GM12878 (cell line): ENCODE measurements around the gene GCNT2. TPM values are rescaled to one million over a fixed set of nuclear protein-coding genes. Genes with fewer than 3 reads are reported as not detected.

ENCODE experiments used
- BHLHE40 ChIP-seq, 2 experiments: fragments of 450-650 bp in 1 of 2; IDR thresholded peaks; 2 replicates each; pipeline ENCODE4 v1.6.1; 2011 to 2017; ENCODE audit warnings: low read depth in 2 of 2, borderline replicate concordance in 1 of 2, improper control_type of control experiment in 1 of 2, low read length in 1 of 2, mild to moderate bottlenecking in 1 of 2
- CREB1 ChIP-seq: IDR thresholded peaks from 2 replicates; pipeline ENCODE4 v1.6.1; 2012; ENCODE audit warnings: low read depth, mild to moderate bottlenecking, inconsistent platforms
- EGR1 ChIP-seq, 2 experiments: IDR thresholded peaks; 1 replicate in 1 of 2; 2 replicates in 1 of 2; pipeline ENCODE4 v1.6.1; 2011 to 2012; ENCODE audit warnings: low read depth in 2 of 2, low read length in 2 of 2, borderline replicate concordance in 1 of 2, mild to moderate bottlenecking in 1 of 2, moderate library complexity in 1 of 2
- FOXM1 ChIP-seq: IDR thresholded peaks from 2 replicates; pipeline ENCODE4 v1.6.1; 2012; ENCODE audit warnings: low read depth, mild to moderate bottlenecking, inconsistent platforms, low read length, moderate library complexity
- KAT2A ChIP-seq: conservative IDR thresholded peaks from 2 replicates; pipeline ENCODE4 v1.6.1; 2011; ENCODE audit warnings: low read depth, low read length; ENCODE audit not compliant: control insufficient read depth
- LARP7 ChIP-seq: fragments of 450-650 bp; IDR thresholded peaks from 2 replicates; pipeline ENCODE4 v1.6.1; 2017; ENCODE audit warnings: mild to moderate bottlenecking
- PML ChIP-seq: IDR thresholded peaks from 2 replicates; pipeline ENCODE4 v1.6.1; 2012; ENCODE audit warnings: low read length, inconsistent platforms
- POLR2A ChIP-seq: IDR thresholded peaks from 2 replicates; pipeline ENCODE4 v1.6.1; 2011; ENCODE audit warnings: low read depth, mild to moderate bottlenecking, low read length
- RELA ChIP-seq: fragments of 450-650 bp; IDR thresholded peaks from 2 replicates; pipeline ENCODE4 v1.8.0; 2014; ENCODE audit warnings: borderline replicate concordance; ENCODE audit not compliant: partially characterized antibody
- SPI1 ChIP-seq: IDR thresholded peaks from 2 replicates; pipeline ENCODE4 v1.6.1; 2011; ENCODE audit warnings: low read depth, mild to moderate bottlenecking, low read length, moderate library complexity, borderline replicate concordance; ENCODE audit not compliant: insufficient read depth
- SRF ChIP-seq, 2 experiments: IDR thresholded peaks; 2 replicates each; pipeline ENCODE4 v1.6.1; 2011; ENCODE audit warnings: low read depth in 2 of 2, low read length in 2 of 2, mild to moderate bottlenecking in 1 of 2, moderate library complexity in 1 of 2
- SUZ12 ChIP-seq: fragments of 200-600 bp; sonication (generic); IDR thresholded peaks from one replicate; pipeline ENCODE4 v1.6.1; 2018; ENCODE audit warnings: antibody characterized with exemption, mild to moderate bottlenecking; ENCODE audit not compliant: unreplicated experiment
- TBL1XR1 ChIP-seq: IDR thresholded peaks from 2 replicates; pipeline ENCODE4 v1.6.1; 2012; ENCODE audit warnings: low read depth, low read length, improper control_type of control experiment
- YY1 ChIP-seq: IDR thresholded peaks from 2 replicates; pipeline ENCODE4 v1.6.1; 2011; ENCODE audit warnings: low read depth, mild to moderate bottlenecking, low read length
- ZNF217 ChIP-seq: fragments of 450-650 bp; IDR thresholded peaks from 2 replicates; pipeline ENCODE4 v1.6.1; 2017; ENCODE audit warnings: antibody characterized with exemption, mild to moderate bottlenecking
- ZSCAN29 ChIP-seq: fragments of 450-650 bp; IDR thresholded peaks from 2 replicates; pipeline ENCODE4 v1.6.1; 2017; ENCODE audit warnings: mild to moderate bottlenecking, moderate library complexity
- polyA plus RNA-seq, 11 experiments: library from polyadenylated mRNA; depleted of rRNA in 4 of 11; unstranded in 6 of 11; stranded (reverse) in 5 of 11; fragments of >200 nt; fragmentation: Nextera tagmentation in 4 of 11; fragmentation: Illumina TruSeq in 1 of 11; extraction: Ambion mirVana in 4 of 11; extraction: Trizol in 1 of 11; gene quantifications; 1 replicate in 1 of 11; 2 replicates in 10 of 11; pipeline versions ENCODE4 v1.2.1 to v1.2.3, GENCODE V29; 2011 to 2016; ENCODE audit warnings: inconsistent platforms in 2 of 11, missing spikeins in 2 of 11, low read depth in 1 of 11
- total RNA-seq, 4 experiments: library from RNA; depleted of rRNA in 3 of 4; stranded (reverse); fragments of >200 nt in 3 of 4; fragmentation: Illumina TruSeq in 1 of 4; extraction: Trizol in 1 of 4; gene quantifications; 2 replicates each; pipeline versions ENCODE4 v1.2.1 to v1.2.3, GENCODE V29; 2013 to 2021
- TF ChIP-seq, protein P1 (sequence below): IDR thresholded peaks from 2 replicates; pipeline ENCODE4 v1.6.1; 2012; ENCODE audit warnings: improper control_type of control experiment, low read depth, low read length; ENCODE audit not compliant: insufficient replicate concordance
- TF ChIP-seq, protein P2 (sequence below): IDR thresholded peaks from 2 replicates; pipeline ENCODE4 v1.6.1; 2012; ENCODE audit warnings: mild to moderate bottlenecking, low read depth, low read length
- TF ChIP-seq, protein P3 (sequence below), 3 experiments: IDR thresholded peaks in 2 of 3; conservative IDR thresholded peaks in 1 of 3; 2 replicates each; pipeline ENCODE4 v1.5.1; 2011; ENCODE audit warnings: low read depth in 3 of 3, low read length in 3 of 3, mild to moderate bottlenecking in 3 of 3, control low read depth in 2 of 3, moderate library complexity in 2 of 3, inconsistent platforms in 1 of 3, mixed read lengths in 1 of 3; ENCODE audit not compliant: control insufficient read depth in 2 of 3, insufficient read depth in 1 of 3; ENCODE audit errors: extremely low read depth in 1 of 3

Gene GCNT2
- total and polyA plus RNA-seq, 10 of the 15 experiments (the other 5 are each of a cell fraction or from before 2014, with no cell fraction given), result 5.0 to 21.6 (median 11.9) TPM

DNA sequence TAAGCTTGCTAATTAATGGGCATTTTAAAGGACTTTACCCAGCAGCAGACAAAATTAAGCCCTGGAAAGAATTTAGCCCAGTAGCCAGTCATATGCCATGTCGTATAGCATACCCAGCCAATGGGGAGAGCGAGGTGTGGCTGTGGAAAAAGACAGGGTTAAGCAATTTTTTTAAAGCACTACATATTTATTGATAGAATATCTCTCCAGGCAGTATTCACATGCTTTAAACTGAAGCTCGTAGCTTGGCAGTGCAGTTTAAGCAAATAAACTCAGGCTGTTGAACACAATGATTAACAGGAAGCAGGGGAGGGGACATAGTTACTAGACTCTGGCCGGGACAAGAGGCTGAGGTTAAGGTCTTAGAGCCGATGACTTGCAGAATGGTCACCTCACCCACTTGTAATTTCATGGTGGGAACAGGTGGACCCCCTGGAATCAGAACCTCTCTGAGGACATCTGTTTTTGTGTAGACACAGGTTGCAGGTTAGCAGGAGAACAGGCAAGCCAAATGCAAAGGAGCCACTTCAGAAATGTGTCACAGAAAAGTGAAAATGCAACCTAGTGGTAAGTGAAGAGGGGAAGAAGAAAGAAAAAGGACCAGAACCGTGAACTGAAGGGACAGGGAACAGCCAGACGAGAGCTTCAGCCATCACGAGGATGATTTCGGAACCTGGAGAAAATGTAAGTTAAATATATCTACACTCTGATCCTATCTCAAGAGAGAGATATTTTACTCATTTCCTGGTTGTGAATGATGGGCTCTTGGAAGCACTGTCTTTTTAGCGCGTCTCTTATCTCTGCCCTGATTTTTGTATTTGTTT lies 7.2 kb downstream of the GCNT2 start (continued):
- TF ChIP-seq EGR1 (IDR thresholded peaks at IDR 0.05; ENCODE audit: borderline replicate concordance in 1 of 2, low read depth in 2 of 2, low read length in 2 of 2), result no peak
- TF ChIP-seq, protein P1, sequence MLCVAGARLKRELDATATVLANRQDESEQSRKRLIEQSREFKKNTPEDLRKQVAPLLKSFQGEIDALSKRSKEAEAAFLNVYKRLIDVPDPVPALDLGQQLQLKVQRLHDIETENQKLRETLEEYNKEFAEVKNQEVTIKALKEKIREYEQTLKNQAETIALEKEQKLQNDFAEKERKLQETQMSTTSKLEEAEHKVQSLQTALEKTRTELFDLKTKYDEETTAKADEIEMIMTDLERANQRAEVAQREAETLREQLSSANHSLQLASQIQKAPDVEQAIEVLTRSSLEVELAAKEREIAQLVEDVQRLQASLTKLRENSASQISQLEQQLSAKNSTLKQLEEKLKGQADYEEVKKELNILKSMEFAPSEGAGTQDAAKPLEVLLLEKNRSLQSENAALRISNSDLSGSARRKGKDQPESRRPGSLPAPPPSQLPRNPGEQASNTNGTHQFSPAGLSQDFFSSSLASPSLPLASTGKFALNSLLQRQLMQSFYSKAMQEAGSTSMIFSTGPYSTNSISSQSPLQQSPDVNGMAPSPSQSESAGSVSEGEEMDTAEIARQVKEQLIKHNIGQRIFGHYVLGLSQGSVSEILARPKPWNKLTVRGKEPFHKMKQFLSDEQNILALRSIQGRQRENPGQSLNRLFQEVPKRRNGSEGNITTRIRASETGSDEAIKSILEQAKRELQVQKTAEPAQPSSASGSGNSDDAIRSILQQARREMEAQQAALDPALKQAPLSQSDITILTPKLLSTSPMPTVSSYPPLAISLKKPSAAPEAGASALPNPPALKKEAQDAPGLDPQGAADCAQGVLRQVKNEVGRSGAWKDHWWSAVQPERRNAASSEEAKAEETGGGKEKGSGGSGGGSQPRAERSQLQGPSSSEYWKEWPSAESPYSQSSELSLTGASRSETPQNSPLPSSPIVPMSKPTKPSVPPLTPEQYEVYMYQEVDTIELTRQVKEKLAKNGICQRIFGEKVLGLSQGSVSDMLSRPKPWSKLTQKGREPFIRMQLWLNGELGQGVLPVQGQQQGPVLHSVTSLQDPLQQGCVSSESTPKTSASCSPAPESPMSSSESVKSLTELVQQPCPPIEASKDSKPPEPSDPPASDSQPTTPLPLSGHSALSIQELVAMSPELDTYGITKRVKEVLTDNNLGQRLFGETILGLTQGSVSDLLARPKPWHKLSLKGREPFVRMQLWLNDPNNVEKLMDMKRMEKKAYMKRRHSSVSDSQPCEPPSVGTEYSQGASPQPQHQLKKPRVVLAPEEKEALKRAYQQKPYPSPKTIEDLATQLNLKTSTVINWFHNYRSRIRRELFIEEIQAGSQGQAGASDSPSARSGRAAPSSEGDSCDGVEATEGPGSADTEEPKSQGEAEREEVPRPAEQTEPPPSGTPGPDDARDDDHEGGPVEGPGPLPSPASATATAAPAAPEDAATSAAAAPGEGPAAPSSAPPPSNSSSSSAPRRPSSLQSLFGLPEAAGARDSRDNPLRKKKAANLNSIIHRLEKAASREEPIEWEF, result no peak
- TF ChIP-seq POLR2A, result peak; percentile 65
- no peak for TF ChIP-seq RELA
- TF ChIP-seq CREB1, result peak; percentile 8; the same call in 1 of the 2 replicates
- TF ChIP-seq, protein P2, sequence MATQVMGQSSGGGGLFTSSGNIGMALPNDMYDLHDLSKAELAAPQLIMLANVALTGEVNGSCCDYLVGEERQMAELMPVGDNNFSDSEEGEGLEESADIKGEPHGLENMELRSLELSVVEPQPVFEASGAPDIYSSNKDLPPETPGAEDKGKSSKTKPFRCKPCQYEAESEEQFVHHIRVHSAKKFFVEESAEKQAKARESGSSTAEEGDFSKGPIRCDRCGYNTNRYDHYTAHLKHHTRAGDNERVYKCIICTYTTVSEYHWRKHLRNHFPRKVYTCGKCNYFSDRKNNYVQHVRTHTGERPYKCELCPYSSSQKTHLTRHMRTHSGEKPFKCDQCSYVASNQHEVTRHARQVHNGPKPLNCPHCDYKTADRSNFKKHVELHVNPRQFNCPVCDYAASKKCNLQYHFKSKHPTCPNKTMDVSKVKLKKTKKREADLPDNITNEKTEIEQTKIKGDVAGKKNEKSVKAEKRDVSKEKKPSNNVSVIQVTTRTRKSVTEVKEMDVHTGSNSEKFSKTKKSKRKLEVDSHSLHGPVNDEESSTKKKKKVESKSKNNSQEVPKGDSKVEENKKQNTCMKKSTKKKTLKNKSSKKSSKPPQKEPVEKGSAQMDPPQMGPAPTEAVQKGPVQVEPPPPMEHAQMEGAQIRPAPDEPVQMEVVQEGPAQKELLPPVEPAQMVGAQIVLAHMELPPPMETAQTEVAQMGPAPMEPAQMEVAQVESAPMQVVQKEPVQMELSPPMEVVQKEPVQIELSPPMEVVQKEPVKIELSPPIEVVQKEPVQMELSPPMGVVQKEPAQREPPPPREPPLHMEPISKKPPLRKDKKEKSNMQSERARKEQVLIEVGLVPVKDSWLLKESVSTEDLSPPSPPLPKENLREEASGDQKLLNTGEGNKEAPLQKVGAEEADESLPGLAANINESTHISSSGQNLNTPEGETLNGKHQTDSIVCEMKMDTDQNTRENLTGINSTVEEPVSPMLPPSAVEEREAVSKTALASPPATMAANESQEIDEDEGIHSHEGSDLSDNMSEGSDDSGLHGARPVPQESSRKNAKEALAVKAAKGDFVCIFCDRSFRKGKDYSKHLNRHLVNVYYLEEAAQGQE, result no peak
- TF ChIP-seq SPI1, result no peak
- no peak for TF ChIP-seq ZNF217
- no peak for TF ChIP-seq SRF (IDR thresholded peaks at IDR 0.05; ENCODE audit: low read depth in 2 of 2, low read length in 2 of 2)
- no peak for TF ChIP-seq ZSCAN29
- TF ChIP-seq PML, result no peak
- peak in 1 of 2 experiments; percentile 27; a peak in 1 of 4 replicates for TF ChIP-seq BHLHE40 (IDR thresholded peaks at IDR 0.05; ENCODE audit: borderline replicate concordance in 1 of 2, low read depth in 2 of 2, low read length in 1 of 2)
- TF ChIP-seq KAT2A, result no peak
- TF ChIP-seq, protein P3, sequence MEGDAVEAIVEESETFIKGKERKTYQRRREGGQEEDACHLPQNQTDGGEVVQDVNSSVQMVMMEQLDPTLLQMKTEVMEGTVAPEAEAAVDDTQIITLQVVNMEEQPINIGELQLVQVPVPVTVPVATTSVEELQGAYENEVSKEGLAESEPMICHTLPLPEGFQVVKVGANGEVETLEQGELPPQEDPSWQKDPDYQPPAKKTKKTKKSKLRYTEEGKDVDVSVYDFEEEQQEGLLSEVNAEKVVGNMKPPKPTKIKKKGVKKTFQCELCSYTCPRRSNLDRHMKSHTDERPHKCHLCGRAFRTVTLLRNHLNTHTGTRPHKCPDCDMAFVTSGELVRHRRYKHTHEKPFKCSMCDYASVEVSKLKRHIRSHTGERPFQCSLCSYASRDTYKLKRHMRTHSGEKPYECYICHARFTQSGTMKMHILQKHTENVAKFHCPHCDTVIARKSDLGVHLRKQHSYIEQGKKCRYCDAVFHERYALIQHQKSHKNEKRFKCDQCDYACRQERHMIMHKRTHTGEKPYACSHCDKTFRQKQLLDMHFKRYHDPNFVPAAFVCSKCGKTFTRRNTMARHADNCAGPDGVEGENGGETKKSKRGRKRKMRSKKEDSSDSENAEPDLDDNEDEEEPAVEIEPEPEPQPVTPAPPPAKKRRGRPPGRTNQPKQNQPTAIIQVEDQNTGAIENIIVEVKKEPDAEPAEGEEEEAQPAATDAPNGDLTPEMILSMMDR (IDR thresholded peaks at IDR 0.05 in 2 of 3, conservative IDR thresholded peaks at IDR 0.05 in 1 of 3; ENCODE audit: control insufficient read depth in 2 of 3, extremely low read depth in 1 of 3, insufficient read depth in 1 of 3, low read depth in 3 of 3, low read length in 3 of 3), result 0 out of 6 replicates have a peak, but pooled peaks of 1 of the 3 experiments have one; percentile 8
- peak; percentile 69; the same call in 1 of the 2 replicates for TF ChIP-seq TBL1XR1
- TF ChIP-seq YY1, result peak; percentile 45; the same call in 1 of the 2 replicates
- TF ChIP-seq FOXM1, result no peak
- TF ChIP-seq LARP7, result no peak
- no peak for TF ChIP-seq SUZ12
